Natural killer cell treated with Interleukin-12 subunit alpha and Interleukin-12 subunit beta and Interleukin-15 and Interleukin-18, amount 100 ng/mL, for 72 hours (primary cell): ENCODE measurements around the gene USH1C. TPM values are rescaled to one million over a fixed set of nuclear protein-coding genes. Genes with fewer than 3 reads are reported as not detected.

ENCODE experiments used
- ATAC-seq, 2 donors: fragments of 150-1000 bp; cut with Tn5 transposase in 1 of 2; sonication (Bioruptor Pico), chemical (Tn5 transposase) in 1 of 2; 2 replicates each; pipeline ENCODE4 v1.10.0; 2021
- DNase-seq: peaks from one replicate; pipeline ENCODE4 v3.0.0; 2022; ENCODE audit warnings: low spot score
- H3K27ac Mint-ChIP-seq, 2 donors: 1 replicate in 1 of 2; 2 replicates in 1 of 2; pipeline ENCODE4 v1.8.0; 2022; ENCODE audit warnings: mixed read lengths in 2 of 2, mild to moderate bottlenecking in 1 of 2, moderate library complexity in 1 of 2
- H3K27me3 Mint-ChIP-seq, 2 donors: 1 replicate in 1 of 2; 2 replicates in 1 of 2; pipeline ENCODE4 v1.8.0; 2022; ENCODE audit warnings: mixed read lengths in 2 of 2
- H3K36me3 Mint-ChIP-seq: one replicate; pipeline ENCODE4 v1.8.0; 2022; ENCODE audit warnings: mixed read lengths
- H3K4me1 Mint-ChIP-seq, 2 donors: 1 replicate in 1 of 2; 2 replicates in 1 of 2; pipeline ENCODE4 v1.8.0; 2022; ENCODE audit warnings: low read depth in 2 of 2, mixed read lengths in 2 of 2, mild to moderate bottlenecking in 1 of 2
- H3K4me3 Mint-ChIP-seq: one replicate; pipeline ENCODE4 v1.8.0; 2022; ENCODE audit warnings: mixed read lengths
- H3K9me3 Mint-ChIP-seq: 2 replicates; pipeline ENCODE4 v1.8.0; 2022; ENCODE audit warnings: mixed read lengths
- total RNA-seq, 2 donors: library from RNA; stranded (reverse); gene quantifications; one replicate each; pipeline ENCODE4 v1.2.3, GENCODE V29; 2022

Gene USH1C
- total RNA-seq, 2 donors from 2014 or later, result not detected

DNA sequence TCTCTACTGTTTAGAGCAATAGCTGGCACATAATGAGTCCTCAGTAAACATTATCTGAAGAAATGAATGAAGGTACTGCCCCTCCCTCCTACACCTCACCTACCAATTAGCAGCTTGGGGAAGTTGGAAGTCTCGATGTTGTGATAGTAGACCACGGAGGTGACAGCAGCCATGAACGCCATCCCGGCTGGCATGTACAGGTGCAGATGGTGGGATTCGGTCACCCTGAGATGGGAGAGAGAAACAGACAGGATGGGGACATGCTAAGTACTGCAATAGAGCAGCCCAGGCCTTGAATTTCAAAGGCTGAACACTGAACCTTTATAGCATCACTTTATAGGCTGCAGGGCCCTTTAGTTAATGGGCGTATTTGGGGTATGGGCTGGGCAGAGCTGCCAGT is 74.2 kb downstream of the USH1C start:
- Mint-ChIP-seq H3K27ac (no peak overlapping the region), H3K27me3 (peaks cover 26 to 40% of the 10 kb centered on the region in 2 donors), H3K9me3 (no peaks in the 10 kb centered on the region), H3K4me1 (no peaks in the 10 kb centered on the region), H3K4me3 (no peak overlapping the region), H3K36me3 (no peaks in the 10 kb centered on the region)
- no peak for ATAC-seq
- DNase-seq, result no peak

DNA sequence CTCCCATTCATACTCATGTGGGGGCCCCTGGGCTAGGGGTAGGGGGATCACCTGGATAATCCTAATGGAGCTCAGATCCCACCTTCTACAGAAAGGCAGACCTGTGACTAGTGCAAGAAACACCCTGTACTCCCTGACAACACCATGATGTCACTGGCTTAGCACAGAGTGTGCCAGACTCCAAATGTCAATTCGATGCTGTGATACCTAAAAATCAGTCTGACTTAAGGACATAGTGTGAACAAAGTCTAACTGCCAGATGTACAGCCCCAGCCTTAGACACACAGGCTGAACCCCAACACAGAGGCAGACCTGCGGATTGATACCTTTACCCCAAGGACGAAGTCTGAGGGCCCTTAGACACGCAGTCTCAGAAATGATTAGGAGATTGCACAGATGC is 76.1 kb downstream of the USH1C start:
- Mint-ChIP-seq H3K9me3 (no peaks in the 10 kb centered on the region), H3K4me1 (no peaks in the 10 kb centered on the region), H3K27me3 (peaks cover 14 to 23% of the 10 kb centered on the region in 2 donors), H3K27ac (no peak overlapping the region), H3K36me3 (no peaks in the 10 kb centered on the region), H3K4me3 (no peak overlapping the region)
- DNase-seq, result no peak
- no peak for ATAC-seq

DNA sequence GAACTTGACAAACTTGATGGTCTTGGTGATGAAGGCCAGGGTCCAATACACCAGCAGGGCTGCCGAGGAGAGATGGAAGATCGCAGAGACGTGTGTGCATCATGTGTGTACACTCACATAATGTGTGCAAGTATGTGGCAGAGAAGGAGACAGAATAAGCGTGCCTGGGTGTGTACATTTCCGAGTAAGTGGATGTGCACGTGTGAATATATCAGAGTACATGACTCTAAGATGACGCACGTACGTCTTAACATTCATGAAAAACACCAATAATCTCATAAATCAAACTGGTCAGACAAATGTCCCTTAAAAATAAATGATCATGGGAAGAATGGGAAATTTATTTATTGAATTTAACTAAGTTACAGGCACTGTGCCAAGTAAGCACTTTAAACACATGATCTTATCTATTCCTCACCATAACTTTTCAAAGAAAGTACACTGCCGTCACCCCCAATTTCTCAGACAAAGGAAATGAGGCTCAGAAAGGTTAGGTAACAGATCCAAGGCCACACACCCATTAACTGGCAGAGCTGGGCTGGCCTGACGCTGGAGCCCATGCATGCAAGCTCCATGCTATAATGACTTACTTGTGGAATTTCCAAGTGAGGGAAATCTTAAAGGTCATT is 80.6 kb downstream of the USH1C start:
- H3K9me3 Mint-ChIP-seq, result no peaks in the 10 kb centered on the region

DNA sequence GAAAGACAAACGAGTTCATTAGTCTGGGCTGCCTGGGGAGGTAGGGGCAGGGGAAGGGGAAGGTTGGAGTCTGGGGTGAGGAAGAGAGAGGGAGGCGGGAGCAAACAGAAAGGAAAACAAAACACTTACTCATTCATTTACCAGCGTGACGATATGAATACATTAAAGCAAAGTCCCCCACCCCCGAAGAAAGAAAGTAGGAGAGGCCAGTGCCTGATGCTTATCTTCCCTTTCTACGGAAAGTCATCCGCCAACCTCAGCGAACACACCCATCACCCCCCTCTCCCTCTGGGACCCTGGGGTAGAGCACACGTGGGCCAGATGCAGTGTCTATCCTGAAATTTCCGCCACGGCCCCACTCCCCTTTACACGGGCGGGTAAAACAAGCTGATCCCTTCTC is 81.3 kb downstream of the USH1C start:
- Mint-ChIP-seq H3K4me3 (no peak overlapping the region), H3K36me3 (no peaks in the 10 kb centered on the region), H3K4me1 (no peaks in the 10 kb centered on the region), H3K9me3 (no peaks in the 10 kb centered on the region), H3K27ac (no peak overlapping the region), H3K27me3 (peaks cover 13 to 22% of the 10 kb centered on the region in 2 donors)
- ATAC-seq (no peak), DNase-seq (no peak)

More for the DNA sequence above, 80.6 kb downstream of the USH1C start:
- ATAC-seq (no peak), DNase-seq (no peak)
- no peak overlapping the region for H3K27ac Mint-ChIP-seq
- H3K27me3 Mint-ChIP-seq, result peaks cover 11 to 22% of the 10 kb centered on the region in 2 donors
- H3K36me3 Mint-ChIP-seq, result no peaks in the 10 kb centered on the region
- no peak overlapping the region for H3K4me3 Mint-ChIP-seq
- no peaks in the 10 kb centered on the region for H3K4me1 Mint-ChIP-seq

DNA sequence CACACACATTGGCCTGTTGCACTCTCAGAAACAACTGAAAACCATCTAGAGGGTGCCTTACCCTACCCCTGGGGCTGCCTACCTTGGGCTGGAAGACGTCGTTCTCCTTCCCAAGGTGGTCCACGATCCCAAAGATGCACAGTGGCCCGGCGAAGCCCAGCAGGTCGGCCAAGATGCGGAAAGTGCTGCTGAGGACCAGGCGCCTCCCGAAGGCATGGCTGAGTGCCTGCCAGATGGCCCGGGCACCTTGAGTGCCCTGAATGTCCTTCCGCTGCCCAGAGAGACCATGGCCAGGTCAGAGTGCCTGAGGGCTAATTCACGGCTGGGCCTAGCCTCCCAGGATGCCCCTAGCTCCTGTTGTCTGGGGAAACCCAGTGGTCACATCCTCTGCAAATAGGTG is 83.8 kb downstream of the USH1C start:
- no peak overlapping the region for H3K4me3 Mint-ChIP-seq
- H3K36me3 Mint-ChIP-seq, result no peaks in the 10 kb centered on the region
- H3K9me3 Mint-ChIP-seq, result no peaks in the 10 kb centered on the region

DNA sequence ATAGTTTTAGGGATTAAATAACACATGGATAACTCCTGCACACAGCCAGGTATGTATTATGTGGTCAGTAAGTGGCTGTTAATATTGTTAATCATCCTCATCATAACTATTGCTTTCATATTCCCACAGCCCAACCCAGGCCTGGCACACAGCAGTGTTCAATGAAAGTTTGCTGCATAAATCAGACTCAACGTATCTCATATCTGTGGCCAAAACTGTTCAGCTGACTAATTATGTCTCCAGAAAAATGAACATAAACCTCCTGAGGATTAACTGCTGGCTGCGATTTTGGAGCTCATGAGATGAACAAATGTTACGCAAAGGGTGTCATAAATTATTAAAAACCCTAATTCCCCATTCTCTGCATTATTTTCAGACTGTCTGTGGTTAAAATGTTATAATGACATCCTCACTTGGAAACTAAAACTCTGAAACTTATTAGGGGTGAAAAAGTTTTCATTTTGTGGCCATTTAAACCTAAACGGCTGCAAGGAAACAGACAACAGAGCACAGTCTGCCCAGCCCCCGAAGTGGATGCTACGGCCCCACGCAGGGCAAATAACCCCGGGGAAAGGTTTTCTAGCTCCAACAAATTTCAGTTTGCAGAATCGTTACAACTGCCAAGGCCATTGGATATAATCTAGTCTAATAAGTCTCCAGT is 84.8 kb downstream of the USH1C start:
- H3K4me1 Mint-ChIP-seq, result no peaks in the 10 kb centered on the region
- no peak for DNase-seq
- peaks cover 14 to 26% of the 10 kb centered on the region in 2 donors for H3K27me3 Mint-ChIP-seq
- no peak overlapping the region for H3K4me3 Mint-ChIP-seq
- H3K36me3 Mint-ChIP-seq, result no peaks in the 10 kb centered on the region
- ATAC-seq, result no peak
- no peaks in the 10 kb centered on the region for H3K9me3 Mint-ChIP-seq
- H3K27ac Mint-ChIP-seq, result no peak overlapping the region

More for the DNA sequence above, 83.8 kb downstream of the USH1C start:
- ATAC-seq (no peak), DNase-seq (no peak)
- Mint-ChIP-seq H3K4me1 (no peaks in the 10 kb centered on the region), H3K27ac (no peak overlapping the region), H3K27me3 (peaks cover 14 to 27% of the 10 kb centered on the region in 2 donors)

DNA sequence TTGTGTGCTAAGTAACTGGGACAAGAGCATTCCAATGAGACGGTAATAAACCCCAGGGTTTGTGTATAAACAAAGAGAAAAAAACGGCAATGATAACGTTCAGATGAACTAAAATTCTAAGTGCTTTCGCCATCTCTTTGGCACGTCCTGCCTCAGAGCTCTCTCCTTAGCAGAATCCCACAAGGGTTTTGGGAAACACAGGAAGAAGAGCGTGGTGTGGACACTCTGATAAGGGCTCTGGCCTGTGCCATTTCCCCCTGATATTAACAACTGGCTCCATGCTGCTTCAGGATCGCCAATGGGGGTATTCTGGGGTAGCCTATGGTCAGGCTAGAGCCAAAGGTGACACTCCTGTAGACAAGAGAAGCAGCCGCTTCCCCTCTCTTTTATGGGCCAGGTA is 85.9 kb downstream of the USH1C start:
- ATAC-seq (no peak), DNase-seq (no peak)
- Mint-ChIP-seq H3K9me3 (no peaks in the 10 kb centered on the region), H3K4me3 (no peak overlapping the region), H3K27ac (no peak overlapping the region), H3K27me3 (peaks cover 12 to 26% of the 10 kb centered on the region in 2 donors), H3K4me1 (no peaks in the 10 kb centered on the region), H3K36me3 (no peaks in the 10 kb centered on the region)

DNA sequence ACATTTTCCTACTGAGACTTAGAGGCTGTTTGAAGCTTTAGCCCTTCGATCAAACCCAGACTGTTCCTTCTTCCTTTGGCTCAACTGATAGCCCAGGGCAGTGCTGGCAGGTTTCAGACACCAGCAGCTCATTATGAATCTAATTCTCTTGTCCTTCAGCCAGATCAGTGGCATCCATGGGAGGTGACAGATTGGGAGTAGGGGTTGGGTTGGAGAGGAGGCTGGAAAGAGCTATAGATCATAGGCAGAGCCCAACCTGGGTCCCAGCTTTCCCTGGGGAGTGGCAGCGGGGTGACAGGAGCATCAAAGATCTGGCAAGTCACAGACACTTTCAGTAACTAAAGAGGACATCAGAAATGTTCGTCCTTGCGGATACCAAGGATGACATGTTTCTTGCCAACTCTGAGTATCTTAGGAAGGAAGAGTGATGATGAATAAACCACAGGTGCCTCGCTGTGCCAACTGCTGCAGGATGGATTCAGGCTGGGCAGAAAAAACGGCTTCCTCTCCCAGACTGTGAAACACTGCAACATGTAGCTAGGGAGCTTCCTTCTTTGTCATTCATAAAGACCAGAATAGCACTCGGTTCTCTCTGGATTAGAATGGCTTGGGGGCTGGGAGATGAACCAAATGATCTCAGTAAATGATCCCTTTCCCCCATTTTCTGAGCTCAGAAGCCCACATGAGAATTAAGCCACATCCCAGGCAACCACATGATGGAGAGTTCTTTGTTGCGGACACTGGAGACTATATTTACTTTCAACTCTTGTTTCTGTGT is 86.6 kb downstream of the USH1C start:
- H3K36me3 Mint-ChIP-seq, result no peaks in the 10 kb centered on the region
- no peaks in the 10 kb centered on the region for H3K9me3 Mint-ChIP-seq
- DNase-seq (no peak), ATAC-seq (no peak)
- H3K27ac Mint-ChIP-seq, result no peak overlapping the region
- peaks cover 11 to 23% of the 10 kb centered on the region in 2 donors for H3K27me3 Mint-ChIP-seq
- no peaks in the 10 kb centered on the region for H3K4me1 Mint-ChIP-seq
- H3K4me3 Mint-ChIP-seq, result no peak overlapping the region

DNA sequence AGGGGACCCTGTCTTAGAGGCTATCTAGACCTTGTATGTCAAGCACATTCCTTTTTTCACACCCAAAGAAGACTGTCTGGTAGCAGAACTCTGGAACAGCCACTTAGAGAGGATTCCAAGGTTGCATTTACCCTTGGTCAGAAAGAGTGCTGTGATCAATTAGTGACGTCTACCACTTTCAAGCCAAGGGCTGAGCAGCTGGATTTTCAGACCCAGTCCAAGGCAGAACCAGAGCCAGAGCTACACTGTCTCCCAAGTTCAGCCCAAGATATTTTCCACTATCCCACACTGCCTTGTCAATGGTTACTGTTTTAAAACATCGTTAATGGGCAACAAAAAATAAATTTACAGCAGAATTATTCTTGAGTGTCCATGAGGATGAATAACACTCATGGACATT is 91.5 kb downstream of the USH1C start:
- ATAC-seq (no peak), DNase-seq (no peak)
- Mint-ChIP-seq H3K4me1 (no peaks in the 10 kb centered on the region), H3K27ac (no peak overlapping the region), H3K27me3 (peaks cover 10 to 29% of the 10 kb centered on the region in 2 donors), H3K9me3 (no peaks in the 10 kb centered on the region), H3K36me3 (no peaks in the 10 kb centered on the region), H3K4me3 (no peak overlapping the region)

DNA sequence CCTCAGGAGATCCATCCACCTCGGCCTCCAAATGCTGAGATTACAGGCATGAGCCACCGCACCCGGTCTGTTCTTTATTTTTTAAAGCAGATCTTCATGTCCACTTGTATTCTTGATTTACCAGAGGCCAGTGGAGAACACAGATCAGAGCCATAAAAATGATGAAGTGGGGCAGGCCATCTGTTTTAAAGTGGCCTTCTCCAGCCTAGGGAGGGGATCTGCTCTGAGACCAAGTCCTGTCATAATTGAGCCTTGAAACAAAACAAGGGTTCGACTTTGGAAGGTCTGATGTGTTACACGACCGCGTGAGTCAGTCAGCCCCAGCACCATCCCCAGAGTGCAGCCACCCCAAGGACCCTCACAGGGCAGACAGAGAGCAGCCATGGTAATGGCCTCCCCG is 95.1 kb downstream of the USH1C start:
- no peak overlapping the region for H3K4me3 Mint-ChIP-seq
- H3K9me3 Mint-ChIP-seq, result no peaks in the 10 kb centered on the region
- H3K27me3 Mint-ChIP-seq, result peaks cover 4 to 18% of the 10 kb centered on the region in 2 donors
- DNase-seq, result no peak
- H3K4me1 Mint-ChIP-seq, result no peaks in the 10 kb centered on the region
- no peaks in the 10 kb centered on the region for H3K36me3 Mint-ChIP-seq
- H3K27ac Mint-ChIP-seq, result no peak overlapping the region
- no peak for ATAC-seq

DNA sequence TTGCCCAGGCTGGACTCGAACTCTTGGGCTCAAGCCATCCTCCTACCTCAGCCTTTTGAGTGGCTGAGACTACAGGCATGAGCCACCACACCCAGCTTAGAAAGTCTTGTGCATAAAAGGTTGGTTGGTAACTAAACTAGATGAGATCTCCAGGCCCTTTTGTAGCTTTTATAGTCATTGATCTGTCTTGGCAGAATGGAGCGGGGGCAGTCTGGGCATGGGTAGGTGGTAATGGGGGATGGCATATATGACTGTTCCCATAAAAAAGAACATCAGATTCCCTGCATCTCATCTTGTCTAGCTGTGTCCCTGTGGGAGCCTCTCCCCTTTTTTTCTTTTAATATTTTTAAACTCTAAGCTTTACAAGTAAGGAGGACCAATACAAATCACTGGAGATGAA is 97.7 kb downstream of the USH1C start:
- DNase-seq (no peak), ATAC-seq (no peak)
- Mint-ChIP-seq H3K27me3 (peaks cover 2 to 16% of the 10 kb centered on the region in 2 donors), H3K36me3 (no peaks in the 10 kb centered on the region), H3K4me3 (no peak overlapping the region), H3K27ac (no peak overlapping the region), H3K4me1 (no peaks in the 10 kb centered on the region), H3K9me3 (no peaks in the 10 kb centered on the region)

DNA sequence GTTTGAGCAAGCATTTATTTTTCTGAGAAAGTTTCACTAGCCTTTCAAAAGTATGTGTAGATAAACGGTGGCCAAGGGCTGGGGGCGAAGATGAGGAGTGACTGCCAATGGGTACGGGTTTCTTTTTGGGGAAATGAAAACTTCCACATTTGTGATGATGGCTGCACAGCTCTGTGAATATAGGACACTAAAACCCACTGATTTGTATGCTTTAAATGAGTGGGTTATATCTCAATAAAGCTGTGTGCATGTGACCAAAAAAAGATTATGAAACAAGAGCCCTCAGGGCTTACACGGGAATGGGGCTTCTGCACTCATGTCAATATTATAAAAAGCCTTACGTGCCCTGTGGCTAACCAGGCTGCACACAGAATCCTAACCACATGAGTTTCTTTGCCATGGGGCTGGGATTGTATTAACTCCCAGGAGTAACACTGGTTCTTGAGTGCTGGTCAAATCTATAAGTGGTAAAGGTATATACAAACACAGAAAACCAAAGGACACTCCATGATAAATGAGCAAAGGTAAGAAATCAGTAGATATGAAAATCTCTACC is 98.9 kb downstream of the USH1C start:
- Mint-ChIP-seq H3K4me1 (no peaks in the 10 kb centered on the region), H3K27ac (no peak overlapping the region), H3K9me3 (no peaks in the 10 kb centered on the region), H3K36me3 (no peaks in the 10 kb centered on the region), H3K4me3 (no peak overlapping the region), H3K27me3 (peaks cover 6 to 16% of the 10 kb centered on the region in 2 donors)
- ATAC-seq (no peak), DNase-seq (no peak)

DNA sequence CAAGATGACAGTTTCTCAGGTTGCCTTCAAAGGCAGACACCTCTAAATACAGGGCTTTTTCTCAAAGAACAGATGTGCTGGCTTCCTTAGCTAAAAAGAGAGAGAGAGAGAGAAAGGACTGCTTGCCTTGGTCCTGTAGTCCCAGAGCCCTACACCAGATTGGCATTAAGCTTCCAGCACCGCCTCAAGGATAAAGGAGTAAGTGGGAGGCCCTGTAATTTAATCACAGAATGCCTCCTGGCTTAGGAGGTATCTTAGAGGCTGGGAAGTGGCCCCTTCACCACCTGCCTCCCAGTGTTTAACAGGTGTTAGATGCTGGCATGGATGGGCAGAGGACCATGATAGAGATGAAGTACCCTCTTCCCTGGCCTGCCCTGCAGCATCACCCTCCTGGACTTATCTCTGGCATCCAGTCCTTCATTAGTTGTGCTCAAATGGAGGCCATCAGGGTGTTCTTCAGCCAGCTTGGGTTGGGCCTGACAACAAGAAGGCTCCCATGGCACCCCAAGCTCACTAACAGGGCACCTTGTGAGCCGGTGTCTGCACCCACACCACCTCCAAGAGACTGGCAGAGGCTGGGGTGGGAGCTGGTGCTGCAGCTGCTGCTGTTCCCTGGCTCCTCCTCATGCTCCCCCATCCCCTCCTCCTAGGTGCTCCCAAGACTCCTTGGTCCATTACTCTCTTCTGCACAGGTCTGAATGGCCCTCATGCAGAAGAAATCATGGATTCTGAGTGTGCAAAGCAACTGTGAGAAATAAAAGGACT is 100.1 kb downstream of the USH1C start:
- Mint-ChIP-seq H3K4me1 (peaks cover 0 to 4% of the 10 kb centered on the region in 2 donors), H3K27me3 (peaks cover 8% of the 10 kb centered on the region in 2 donors), H3K36me3 (no peaks in the 10 kb centered on the region), H3K27ac (no peak overlapping the region), H3K4me3 (no peak overlapping the region), H3K9me3 (no peaks in the 10 kb centered on the region)
- DNase-seq, result no peak
- no peak for ATAC-seq
